GM12878 (cell line): ENCODE data around the gene MPV17L. TPM values are rescaled to one million over a fixed set of nuclear protein-coding genes. Genes with fewer than 3 reads are reported as not detected.

Experiments used
- ATAC-seq: fragments of 200-7000 bp; cut with Tn5 transposase; 3 replicates; pipeline ENCODE4 v1.9.1; 2020; ENCODE audit warnings: mild to moderate bottlenecking, moderate library complexity
- BruUV-seq: library from RNA; stranded (reverse); fragments of 400-500 nt; replicated peaks from 2 replicates; lab custom pipeline; 2021; lab: Mats Ljungman, UMichigan
- CTCF ChIA-PET: fragments of 300-600 bp; sonication (Branson Sonifier 250); formaldehyde crosslinking; extraction: SDS; loops from one replicate; lab custom pipeline; 2021; ENCODE audit warnings: inconsistent platforms; lab: Yijun Ruan, JAX
- POLR2A ChIA-PET: fragments of 350-600 bp; formaldehyde crosslinking; extraction: SDS; loops from one replicate; lab custom pipeline; 2021; ENCODE audit warnings: inconsistent platforms; lab: Charles Lee
- RAD21 ChIA-PET: fragments of 300-600 bp; sonication (Branson Sonifier 250); formaldehyde crosslinking; loops from one replicate; lab custom pipeline; 2023; ENCODE audit warnings: antibody characterized with exemption; ENCODE audit not compliant: unreplicated experiment; lab: Charles Lee
- SMC1A ChIA-PET: fragments of 300-600 bp; sonication (Branson Sonifier 250); formaldehyde crosslinking; loops from one replicate; lab custom pipeline; 2023; ENCODE audit not compliant: unreplicated experiment, uncharacterized antibody; lab: Charles Lee
- DNase-seq: peaks from one replicate; pipeline ENCODE4 v3.0.0-alpha.2; 2011; ENCODE audit warnings: low read depth, low spot score
- FAIRE-seq: peaks from 3 replicates; lab custom pipeline; 2011; peaks lifted over from hg19 to GRCh38; lab: Jason Lieb, UNC
- H2AFZ ChIP-seq: 2 replicates; pipeline ENCODE4 v1.6.0; 2011; ENCODE audit warnings: low read depth, low read length, control low read depth; ENCODE audit not compliant: control insufficient read depth
- H3K27ac ChIP-seq: 2 replicates; pipeline ENCODE4 v1.5.1; 2011; ENCODE audit warnings: control low read depth; ENCODE audit not compliant: control insufficient read depth, insufficient read depth
- H3K27me3 ChIP-seq, 2 experiments: replicated peaks in 1 of 2; 2 replicates each; pipeline versions ENCODE4 v1.6.0 to v1.6.1; 2011; ENCODE audit warnings: low read length in 1 of 2; ENCODE audit not compliant: control insufficient read depth in 2 of 2, insufficient read depth in 2 of 2
- H3K36me3 ChIP-seq, 2 experiments: 2 replicates each; pipeline ENCODE4 v1.5.1; 2011; ENCODE audit warnings: low read length in 1 of 2; ENCODE audit not compliant: control insufficient read depth in 2 of 2, insufficient read depth in 2 of 2
- H3K4me1 ChIP-seq: 2 replicates; pipeline ENCODE4 v1.6.1; 2011; ENCODE audit warnings: mild to moderate bottlenecking, low read length, moderate library complexity, mixed read lengths; ENCODE audit not compliant: control insufficient read depth, insufficient read depth
- H3K4me2 ChIP-seq: 2 replicates; pipeline ENCODE4 v1.6.0; 2011; ENCODE audit warnings: control low read depth; ENCODE audit not compliant: control insufficient read depth, insufficient read depth
- H3K4me3 ChIP-seq: fragments of 200-600 bp; sonication (generic); 2 replicates; pipeline ENCODE4 v1.5.1; 2016
- H3K79me2 ChIP-seq: 2 replicates; pipeline ENCODE4 v1.6.0; 2011; ENCODE audit warnings: low read length; ENCODE audit not compliant: control insufficient read depth, insufficient read depth
- H3K9ac ChIP-seq: 2 replicates; pipeline ENCODE4 v1.8.0; 2011; ENCODE audit warnings: low read length, control low read depth, mixed read lengths; ENCODE audit not compliant: control insufficient read depth, insufficient read depth
- H3K9me3 ChIP-seq: replicated peaks from 3 replicates; pipeline ENCODE4 v1.5.1; 2011; ENCODE audit warnings: mild to moderate bottlenecking, low read length; ENCODE audit not compliant: control insufficient read depth, insufficient read depth
- H4K20me1 ChIP-seq: 2 replicates; pipeline ENCODE4 v1.6.0; 2011; ENCODE audit not compliant: control insufficient read depth, insufficient read depth
- ATF7 ChIP-seq: fragments of 450-650 bp; IDR thresholded peaks from 2 replicates; pipeline ENCODE4 v1.6.1; 2016; ENCODE audit warnings: low read depth, mild to moderate bottlenecking
- DPF2 ChIP-seq: fragments of 450-650 bp; IDR thresholded peaks from 2 replicates; pipeline ENCODE4 v1.6.1; 2017; ENCODE audit warnings: mild to moderate bottlenecking
- ESRRA ChIP-seq: IDR thresholded peaks from 2 replicates; pipeline ENCODE4 v1.6.1; 2012; ENCODE audit warnings: mild to moderate bottlenecking, low read length, improper control_type of control experiment
- FOXK2 ChIP-seq: fragments of 450-650 bp; IDR thresholded peaks from 2 replicates; pipeline ENCODE4 v1.6.1; 2017; ENCODE audit warnings: mild to moderate bottlenecking, moderate library complexity
- GATAD2B ChIP-seq: fragments of 450-650 bp; conservative IDR thresholded peaks from 2 replicates; pipeline ENCODE4 v1.6.1; 2017; ENCODE audit warnings: low read depth, mild to moderate bottlenecking, moderate library complexity
- HDAC6 ChIP-seq: fragments of 200-600 bp; sonication (generic); IDR thresholded peaks from one replicate; pipeline ENCODE4 v1.8.0; 2017; ENCODE audit warnings: antibody characterized with exemption; ENCODE audit not compliant: unreplicated experiment
- IKZF1 ChIP-seq: fragments of 450-650 bp; conservative IDR thresholded peaks from 2 replicates; pipeline ENCODE4 v1.6.1; 2017; ENCODE audit warnings: antibody characterized with exemption, mild to moderate bottlenecking
- NBN ChIP-seq: fragments of 450-650 bp; IDR thresholded peaks from 2 replicates; pipeline ENCODE4 v1.6.1; 2016
- NFXL1 ChIP-seq: fragments of 450-650 bp; IDR thresholded peaks from 2 replicates; pipeline ENCODE4 v1.6.1; 2017; ENCODE audit warnings: antibody characterized with exemption, mild to moderate bottlenecking, borderline replicate concordance
- NFYA ChIP-seq: IDR thresholded peaks from 2 replicates; pipeline ENCODE4 v1.6.1; 2011; ENCODE audit warnings: low read depth, mild to moderate bottlenecking, low read length, improper control_type of control experiment, borderline replicate concordance
- NRF1 ChIP-seq: conservative IDR thresholded peaks from 2 replicates; pipeline ENCODE4 v1.6.1; 2011; ENCODE audit warnings: mild to moderate bottlenecking, low read depth, low read length, improper control_type of control experiment
- PAX5 ChIP-seq: IDR thresholded peaks from 2 replicates; pipeline ENCODE4 v1.6.1; 2011; ENCODE audit warnings: low read depth, low read length, borderline replicate concordance
- RAD21 ChIP-seq: IDR thresholded peaks from 2 replicates; pipeline ENCODE4 v1.6.1; 2011; ENCODE audit warnings: mild to moderate bottlenecking, low read depth, low read length, moderate library complexity; ENCODE audit not compliant: insufficient read depth
- RAD51 ChIP-seq: fragments of 450-650 bp; IDR thresholded peaks from 2 replicates; pipeline ENCODE4 v1.6.1; 2016; ENCODE audit warnings: moderate library complexity, mild to moderate bottlenecking, inconsistent platforms
- RCOR1 ChIP-seq: conservative IDR thresholded peaks from 2 replicates; pipeline ENCODE4 v1.6.1; 2012; ENCODE audit warnings: low read depth, low read length, improper control_type of control experiment
- TARDBP ChIP-seq: IDR thresholded peaks from 2 replicates; pipeline ENCODE4 v1.6.1; 2016; ENCODE audit warnings: borderline replicate concordance
- USF2 ChIP-seq: IDR thresholded peaks from 2 replicates; pipeline ENCODE4 v1.6.1; 2011; ENCODE audit warnings: low read depth, low read length, improper control_type of control experiment, borderline replicate concordance
- ZBED1 ChIP-seq: IDR thresholded peaks from 2 replicates; pipeline ENCODE4 v1.6.1; 2016; ENCODE audit warnings: borderline replicate concordance
- ZNF24 ChIP-seq: fragments of 450-650 bp; IDR thresholded peaks from 2 replicates; pipeline ENCODE4 v1.6.1; 2017; ENCODE audit warnings: antibody characterized with exemption, mild to moderate bottlenecking
- WGBS: methylation state at CpG from one replicate; pipeline ENCODE4 v1.1.6; 2016; ENCODE audit warnings: low lambda C conversion rate; ENCODE audit not compliant: insufficient replicate concordance, insufficient coverage; ENCODE audit errors: missing lambda C conversion rate; 5-methylcytosine and 5-hydroxymethylcytosine counted together
- in situ Hi-C: fragments of 300-500 bp; cut with MboI; formaldehyde crosslinking; loops from 9 replicates; pipeline ENCODE4 v1.14.3; 2018; ENCODE audit warnings: mixed read lengths
- intact Hi-C: fragments of 100-400 bp; cut with micrococcal nuclease; formaldehyde crosslinking; loops from one replicate; pipeline ENCODE4 v1.14.2; 2022; ENCODE audit not compliant: unreplicated experiment
- polyA plus RNA-seq, 11 experiments: library from polyadenylated mRNA; depleted of rRNA in 4 of 11; unstranded in 6 of 11; stranded (reverse) in 5 of 11; fragments of >200 nt; fragmentation: Nextera tagmentation in 4 of 11; fragmentation: Illumina TruSeq in 1 of 11; extraction: Ambion mirVana in 4 of 11; extraction: Trizol in 1 of 11; gene quantifications; 1 replicate in 1 of 11; 2 replicates in 10 of 11; pipeline versions ENCODE4 v1.2.1 to v1.2.3, GENCODE V29; 2011 to 2016; ENCODE audit warnings: inconsistent platforms in 2 of 11, missing spikeins in 2 of 11, low read depth in 1 of 11
- total RNA-seq, 4 experiments: library from RNA; depleted of rRNA in 3 of 4; stranded (reverse); fragments of >200 nt in 3 of 4; fragmentation: Illumina TruSeq in 1 of 4; extraction: Trizol in 1 of 4; gene quantifications; 2 replicates each; pipeline versions ENCODE4 v1.2.1 to v1.2.3, GENCODE V29; 2013 to 2021

The MPV17L gene
- total and polyA plus RNA-seq, 10 of the 15 experiments (the other 5 are each of a cell fraction or from before 2014, with no cell fraction given), result 0.02 to 0.10 (median 0.05) TPM; not detected in 5

GRCh38 chr16:15434425-15435215, 39.1 kb downstream of the MPV17L start, which contains the start of gene BMERB1:
Gene BMERB1 (plus strand): TSS chr16:15434588. CDS start chr16:15434654, 66 bp downstream.
- DNase-seq, result no peak
- TF ChIP-seq USF2 (no peak), ESRRA (no peak), HDAC6 (peak; percentile 32)
- TF ChIP-seq, all 136 proteins: peak for 1
- no TSS peak for BruUV-seq
- FAIRE-seq (no peak), ATAC-seq (no peak)
- Histone ChIP-seq H3K9me3 (no peaks in the 10 kb centered on the region), H3K27me3 (peaks cover 2 to 15% of the 10 kb centered on the region in 2 experiments), H3K4me3 (no peak within 1 kb of the TSS), H2AFZ (peak within 1 kb of the TSS; percentile 51), H3K27ac (no peak within 1 kb of the TSS), H4K20me1 (no peaks in the 10 kb centered on the region), H3K4me2 (peak within 1 kb of the TSS; percentile 25; the same call in 1 of the 2 replicates), H3K4me1 (no peaks in the 10 kb centered on the region), H3K9ac (no peak within 1 kb of the TSS), H3K36me3 (no peaks in the 10 kb centered on the region), H3K79me2 (no peaks in the 10 kb centered on the region)
- WGBS, result 3% methylated on average over 52 of the region's 63 CpGs
- SMC1A ChIA-PET, result no interaction called here
- RAD21 ChIA-PET, result no interaction called here
- CTCF ChIA-PET, result no interaction called here
- intact Hi-C loops, result no loop called here
- POLR2A ChIA-PET, result no interaction called here
- in situ Hi-C loops, result no loop called here

- no peak overlapping the region for H2AFZ ChIP-seq
- ChIA-PET RAD21 (no interaction called here), CTCF (no interaction called here), SMC1A (no interaction called here), POLR2A (no interaction called here)
- no peaks in the 10 kb centered on the region for H3K36me3 ChIP-seq
- WGBS, result 22% methylated on average over 22 of the region's 22 CpGs
- no peak overlapping the region for H3K27ac ChIP-seq
- H3K9ac ChIP-seq, result no peak overlapping the region
- in situ Hi-C loops (no loop called here), intact Hi-C loops (no loop called here)
- ATAC-seq (no peak), DNase-seq (no peak), FAIRE-seq (no peak)
- H3K4me2 ChIP-seq, result peak overlapping the region; percentile 1; the same call in 1 of the 2 replicates
- no peaks in the 10 kb centered on the region for H3K4me1 ChIP-seq
- no peaks in the 10 kb centered on the region for H3K79me2 ChIP-seq
- no peaks in the 10 kb centered on the region for H3K9me3 ChIP-seq
- peaks cover 2 to 15% of the 10 kb centered on the region in 2 experiments for H3K27me3 ChIP-seq
- H4K20me1 ChIP-seq, result no peaks in the 10 kb centered on the region
- H3K4me3 ChIP-seq, result no peak overlapping the region
- no TSS peak for BruUV-seq
- TF ChIP-seq GATAD2B (no peak), PAX5 (no peak), TARDBP (no peak), DPF2 (no peak), ZBED1 (no peak), NFYA (no peak), NFXL1 (no peak), IKZF1 (no peak), RAD51 (no peak), NRF1 (no peak), ZNF24 (no peak), FOXK2 (no peak), NBN (no peak), RAD21 (no peak), ATF7 (no peak), RCOR1 (no peak)
Observed at GRCh38 chr16:15435216-15435864, 39.8 kb downstream of the MPV17L start.
